K562 (cell line): ENCODE data around the gene CSF1R. TPM values are rescaled to one million over a fixed set of nuclear protein-coding genes. Genes with fewer than 3 reads are reported as not detected.

Source experiments
- BHLHE40 ChIP-seq: IDR thresholded peaks from 2 replicates; pipeline ENCODE4 v1.6.1; 2011; ENCODE audit warnings: low read length, improper control_type of control experiment
- CBX8 ChIP-seq: fragments of 200-600 bp; sonication (generic); IDR thresholded peaks from 2 replicates; pipeline ENCODE4 v1.6.1; 2012; ENCODE audit warnings: borderline replicate concordance, mixed run types, low read depth, mild to moderate bottlenecking, moderate library complexity, mixed read lengths, low read length, control low read depth, inconsistent platforms; ENCODE audit not compliant: poor library complexity, severe bottlenecking; ENCODE audit errors: extremely low read depth
- CXXC5 ChIP-seq: fragments of 250-450 bp; sonication (Bioruptor Pico); IDR thresholded peaks from 2 replicates; pipeline ENCODE4 v1.8.0; 2022; ENCODE audit warnings: inconsistent platforms, mild to moderate bottlenecking, moderate library complexity
- DPF2 ChIP-seq: fragments of 450-650 bp; IDR thresholded peaks from 2 replicates; pipeline ENCODE4 v1.6.1; 2016
- ERF ChIP-seq: fragments of 450-650 bp; formaldehyde crosslinking; IDR thresholded peaks from 2 replicates; pipeline ENCODE4 v1.4.0; 2020; ENCODE audit warnings: mild to moderate bottlenecking, mixed read lengths
- ETV1 ChIP-seq: fragments of 450-650 bp; conservative IDR thresholded peaks from 2 replicates; pipeline ENCODE4 v1.6.1; 2016; ENCODE audit warnings: missing genetic modification characterization, control low read depth, low read depth, missing compliant biosample characterization
- FOXP1 ChIP-seq: sonication (generic); formaldehyde crosslinking; IDR thresholded peaks from 2 replicates; pipeline ENCODE4 v1.8.0; 2022; ENCODE audit warnings: mild to moderate bottlenecking, missing genetic modification reagents
- FUS ChIP-seq: fragments of 200-400 bp; formaldehyde crosslinking; optimal IDR thresholded peaks from 2 replicates; pipeline ENCODE3; 2017; ENCODE audit warnings: low read depth, low read length
- NELFE ChIP-seq: IDR thresholded peaks from 2 replicates; pipeline ENCODE4 v1.6.1; 2011; ENCODE audit warnings: mild to moderate bottlenecking; ENCODE audit not compliant: insufficient read depth, insufficient read length
- NFIX ChIP-seq: fragments of 250-450 bp; sonication (Bioruptor Pico); IDR thresholded peaks from 2 replicates; pipeline ENCODE4 v1.4.0; 2020; ENCODE audit warnings: low read depth, mild to moderate bottlenecking, moderate library complexity
- NR2C2 ChIP-seq, 2 experiments: fragments of 200-800 bp in 1 of 2; sonication (Bioruptor generic) in 1 of 2; sonication (generic) in 1 of 2; formaldehyde crosslinking in 1 of 2; IDR thresholded peaks; 2 replicates each; pipeline versions ENCODE4 v1.6.1 to v1.8.0; 2016 to 2022; ENCODE audit warnings: mild to moderate bottlenecking in 1 of 2, missing compliant biosample characterization in 1 of 2, missing genetic modification characterization in 1 of 2, missing genetic modification reagents in 1 of 2
- PCBP1 ChIP-seq: fragments of 200-400 bp; formaldehyde crosslinking; IDR thresholded peaks from 2 replicates; pipeline ENCODE4 v1.6.1; 2018; ENCODE audit warnings: mild to moderate bottlenecking, low read depth, low read length; ENCODE audit not compliant: poor library complexity, severe bottlenecking
- TSC22D4 ChIP-seq: fragments of 450-650 bp; IDR thresholded peaks from 2 replicates; pipeline ENCODE4 v1.6.1; 2016; ENCODE audit warnings: missing genetic modification characterization, missing biosample characterization, control low read depth
- ZFX ChIP-seq: sonication (generic); formaldehyde crosslinking; IDR thresholded peaks from 2 replicates; pipeline ENCODE4 v1.8.0; 2022; ENCODE audit warnings: mild to moderate bottlenecking, missing genetic modification reagents, moderate library complexity
- ZNF212 ChIP-seq: fragments of 450-650 bp; formaldehyde crosslinking; IDR thresholded peaks from 2 replicates; pipeline ENCODE4 v1.4.0; 2020; ENCODE audit warnings: mild to moderate bottlenecking
- polyA plus RNA-seq, 8 experiments: library from polyadenylated mRNA; depleted of rRNA in 4 of 8; stranded (reverse) in 5 of 8; unstranded in 3 of 8; fragments of >200 nt; fragmentation: Nextera tagmentation in 2 of 8; fragmentation: Illumina TruSeq in 1 of 8; extraction: Ambion mirVana in 2 of 8; extraction: Trizol in 1 of 8; gene quantifications; 2 replicates each; pipeline versions ENCODE4 v1.2.1 to v1.2.3, GENCODE V29; 2011 to 2014; ENCODE audit warnings: inconsistent platforms in 1 of 8, missing spikeins in 1 of 8
- total RNA-seq, 7 experiments: library from RNA; depleted of rRNA in 6 of 7; stranded (reverse); fragments of >200 nt in 6 of 7; fragmentation: Illumina TruSeq in 2 of 7; extraction: Trizol in 2 of 7; gene quantifications; 2 replicates each; pipeline versions ENCODE4 v1.2.1 to v1.2.3, GENCODE V29; 2011 to 2021; ENCODE audit warnings: low replicate concordance in 1 of 7
- TF ChIP-seq, protein P1 (sequence below): sonication (generic); formaldehyde crosslinking; IDR thresholded peaks from 2 replicates; pipeline ENCODE4 v1.8.0; 2022; ENCODE audit warnings: missing genetic modification reagents, mild to moderate bottlenecking, borderline replicate concordance
- TF ChIP-seq, protein P2 (sequence below): sonication (generic); formaldehyde crosslinking; IDR thresholded peaks from 2 replicates; pipeline ENCODE4 v1.9.0; 2022; ENCODE audit warnings: mild to moderate bottlenecking, missing genetic modification reagents
- TF ChIP-seq, protein P3 (sequence below): sonication (generic); formaldehyde crosslinking; IDR thresholded peaks from 2 replicates; pipeline ENCODE4 v1.8.1; 2022; ENCODE audit warnings: missing genetic modification reagents
- TF ChIP-seq, protein P4 (sequence below): IDR thresholded peaks from 2 replicates; pipeline ENCODE4 v1.6.1; 2011; ENCODE audit warnings: borderline replicate concordance, low read depth, mild to moderate bottlenecking, moderate library complexity, low read length; ENCODE audit not compliant: insufficient read depth, poor library complexity, severe bottlenecking
- TF ChIP-seq, protein P5 (sequence below): fragments of 250-450 bp; sonication (Bioruptor Pico); IDR thresholded peaks from 2 replicates; pipeline ENCODE4 v1.8.0; 2021; ENCODE audit warnings: moderate library complexity, mild to moderate bottlenecking, inconsistent platforms
- TF ChIP-seq, protein P6 (sequence below): fragments of 450-650 bp; formaldehyde crosslinking; IDR thresholded peaks from 2 replicates; pipeline ENCODE4 v1.4.0; 2020; ENCODE audit warnings: mild to moderate bottlenecking, moderate library complexity

The CSF1R gene
- total and polyA plus RNA-seq, 9 of the 15 experiments (the other 6 are each of a cell fraction or from before 2014, with no cell fraction given): 0.03 to 0.64 (median 0.20) TPM; not detected in 6

DNA sequence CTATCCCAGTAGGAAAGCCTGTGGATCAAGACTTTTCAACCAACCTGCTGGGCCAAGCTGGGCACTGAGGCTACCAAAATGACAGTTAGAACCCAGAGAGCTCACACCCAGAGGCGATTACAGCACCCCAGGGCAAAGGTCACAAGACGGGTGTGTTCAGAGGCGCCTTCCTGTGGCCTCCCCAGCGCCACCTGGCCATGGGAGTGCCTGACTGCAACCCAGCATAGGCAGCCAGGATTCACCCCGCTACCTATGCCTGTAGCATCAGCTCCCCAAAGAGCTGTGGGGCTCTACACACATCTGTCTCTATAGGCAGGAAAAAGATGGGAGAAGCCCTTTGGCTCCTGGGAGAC lies 35.8 kb upstream of the CSF1R start (continued):
- TF ChIP-seq, protein P1, sequence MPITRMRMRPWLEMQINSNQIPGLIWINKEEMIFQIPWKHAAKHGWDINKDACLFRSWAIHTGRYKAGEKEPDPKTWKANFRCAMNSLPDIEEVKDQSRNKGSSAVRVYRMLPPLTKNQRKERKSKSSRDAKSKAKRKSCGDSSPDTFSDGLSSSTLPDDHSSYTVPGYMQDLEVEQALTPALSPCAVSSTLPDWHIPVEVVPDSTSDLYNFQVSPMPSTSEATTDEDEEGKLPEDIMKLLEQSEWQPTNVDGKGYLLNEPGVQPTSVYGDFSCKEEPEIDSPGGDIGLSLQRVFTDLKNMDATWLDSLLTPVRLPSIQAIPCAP (CRISPR knock-in tag): no peak
- no peak for TF ChIP-seq FUS
- no peak for TF ChIP-seq FOXP1 (CRISPR knock-in tag)
- no peak for TF ChIP-seq ERF (CRISPR knock-in tag)
- TF ChIP-seq TSC22D4 (tag): no peak
- TF ChIP-seq, protein P2, sequence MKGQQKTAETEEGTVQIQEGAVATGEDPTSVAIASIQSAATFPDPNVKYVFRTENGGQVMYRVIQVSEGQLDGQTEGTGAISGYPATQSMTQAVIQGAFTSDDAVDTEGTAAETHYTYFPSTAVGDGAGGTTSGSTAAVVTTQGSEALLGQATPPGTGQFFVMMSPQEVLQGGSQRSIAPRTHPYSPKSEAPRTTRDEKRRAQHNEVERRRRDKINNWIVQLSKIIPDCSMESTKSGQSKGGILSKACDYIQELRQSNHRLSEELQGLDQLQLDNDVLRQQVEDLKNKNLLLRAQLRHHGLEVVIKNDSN (CRISPR knock-in tag): no peak
- no peak for TF ChIP-seq NELFE
- no peak for TF ChIP-seq ZFX
- peak; percentile 33; the same call in 1 of the 2 replicates for TF ChIP-seq BHLHE40
- TF ChIP-seq ETV1 (tag): peak; percentile 45; the same call in 1 of the 2 replicates
- TF ChIP-seq DPF2: 0 out of 2 replicates have a peak, but pooled peaks have one; percentile 40
- TF ChIP-seq, protein P3, sequence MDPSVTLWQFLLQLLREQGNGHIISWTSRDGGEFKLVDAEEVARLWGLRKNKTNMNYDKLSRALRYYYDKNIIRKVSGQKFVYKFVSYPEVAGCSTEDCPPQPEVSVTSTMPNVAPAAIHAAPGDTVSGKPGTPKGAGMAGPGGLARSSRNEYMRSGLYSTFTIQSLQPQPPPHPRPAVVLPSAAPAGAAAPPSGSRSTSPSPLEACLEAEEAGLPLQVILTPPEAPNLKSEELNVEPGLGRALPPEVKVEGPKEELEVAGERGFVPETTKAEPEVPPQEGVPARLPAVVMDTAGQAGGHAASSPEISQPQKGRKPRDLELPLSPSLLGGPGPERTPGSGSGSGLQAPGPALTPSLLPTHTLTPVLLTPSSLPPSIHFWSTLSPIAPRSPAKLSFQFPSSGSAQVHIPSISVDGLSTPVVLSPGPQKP (CRISPR knock-in tag): no peak
- 0 out of 2 replicates have a peak, but pooled peaks have one; percentile 16 for TF ChIP-seq CXXC5 (CRISPR knock-in tag)
- no peak for TF ChIP-seq PCBP1
- no peak for TF ChIP-seq ZNF212
- TF ChIP-seq, protein P4, sequence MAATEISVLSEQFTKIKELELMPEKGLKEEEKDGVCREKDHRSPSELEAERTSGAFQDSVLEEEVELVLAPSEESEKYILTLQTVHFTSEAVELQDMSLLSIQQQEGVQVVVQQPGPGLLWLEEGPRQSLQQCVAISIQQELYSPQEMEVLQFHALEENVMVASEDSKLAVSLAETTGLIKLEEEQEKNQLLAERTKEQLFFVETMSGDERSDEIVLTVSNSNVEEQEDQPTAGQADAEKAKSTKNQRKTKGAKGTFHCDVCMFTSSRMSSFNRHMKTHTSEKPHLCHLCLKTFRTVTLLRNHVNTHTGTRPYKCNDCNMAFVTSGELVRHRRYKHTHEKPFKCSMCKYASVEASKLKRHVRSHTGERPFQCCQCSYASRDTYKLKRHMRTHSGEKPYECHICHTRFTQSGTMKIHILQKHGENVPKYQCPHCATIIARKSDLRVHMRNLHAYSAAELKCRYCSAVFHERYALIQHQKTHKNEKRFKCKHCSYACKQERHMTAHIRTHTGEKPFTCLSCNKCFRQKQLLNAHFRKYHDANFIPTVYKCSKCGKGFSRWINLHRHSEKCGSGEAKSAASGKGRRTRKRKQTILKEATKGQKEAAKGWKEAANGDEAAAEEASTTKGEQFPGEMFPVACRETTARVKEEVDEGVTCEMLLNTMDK: no peak
- TF ChIP-seq, protein P5, sequence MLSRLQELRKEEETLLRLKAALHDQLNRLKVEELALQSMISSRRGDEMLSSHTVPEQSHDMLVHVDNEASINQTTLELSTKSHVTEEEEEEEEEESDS (CRISPR knock-in tag): no peak
- TF ChIP-seq NFIX: no peak
- peak; percentile 90 for TF ChIP-seq NR2C2 (CRISPR knock-in tag; IDR thresholded peaks at IDR 0.05)
- TF ChIP-seq NR2C2 (tag; IDR thresholded peaks at IDR 0.05): peak; percentile 95
- TF ChIP-seq CBX8: no peak
- TF ChIP-seq, protein P6, sequence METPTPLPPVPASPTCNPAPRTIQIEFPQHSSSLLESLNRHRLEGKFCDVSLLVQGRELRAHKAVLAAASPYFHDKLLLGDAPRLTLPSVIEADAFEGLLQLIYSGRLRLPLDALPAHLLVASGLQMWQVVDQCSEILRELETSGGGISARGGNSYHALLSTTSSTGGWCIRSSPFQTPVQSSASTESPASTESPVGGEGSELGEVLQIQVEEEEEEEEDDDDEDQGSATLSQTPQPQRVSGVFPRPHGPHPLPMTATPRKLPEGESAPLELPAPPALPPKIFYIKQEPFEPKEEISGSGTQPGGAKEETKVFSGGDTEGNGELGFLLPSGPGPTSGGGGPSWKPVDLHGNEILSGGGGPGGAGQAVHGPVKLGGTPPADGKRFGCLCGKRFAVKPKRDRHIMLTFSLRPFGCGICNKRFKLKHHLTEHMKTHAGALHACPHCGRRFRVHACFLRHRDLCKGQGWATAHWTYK (CRISPR knock-in tag): no peak
